Upper lobe of left lung (tissue), 6 donors: ENCODE data around the gene LMLN. TPM values are rescaled to one million over a fixed set of nuclear protein-coding genes. Genes with fewer than 3 reads are reported as not detected.
"Not testable (repeated sequence)": the region's sequence is repeated elsewhere in the genome, so short reads cannot be mapped to it uniquely, and the experiment has no call there.

Experiments used
- ATAC-seq, 2 donors: fragments of 200-7000 bp; cut with Tn5 transposase; one replicate each; pipeline ENCODE4 v1.9.1; 2022; ENCODE audit warnings: mild to moderate bottlenecking in 2 of 2, moderate library complexity in 2 of 2; ENCODE audit not compliant: low FRiP score in 2 of 2
- DNase-seq, 2 donors: peaks; one replicate each; pipeline ENCODE4 v3.0.0-alpha.2; 2019 to 2020
- H3K27ac ChIP-seq, 4 donors: fragments of 200-600 bp; sonication (generic); one replicate each; pipeline ENCODE4 v1.5.1; 2016 to 2019
- H3K27me3 ChIP-seq, 4 donors: fragments of 200-600 bp; sonication (generic); one replicate each; pipeline ENCODE4 v1.5.1; 2017 to 2019
- H3K36me3 ChIP-seq, 4 donors: fragments of 200-600 bp; sonication (generic); one replicate each; pipeline ENCODE4 v1.5.1; 2016 to 2019
- H3K4me1 ChIP-seq, 4 donors: fragments of 200-600 bp; sonication (generic); one replicate each; pipeline ENCODE4 v1.5.1; 2018 to 2019
- H3K4me3 ChIP-seq, 4 donors: fragments of 200-600 bp; sonication (generic); one replicate each; pipeline ENCODE4 v1.5.1; 2017 to 2019; ENCODE audit warnings: mild to moderate bottlenecking in 2 of 4, moderate library complexity in 1 of 4
- H3K9me3 ChIP-seq, 4 donors: fragments of 200-600 bp; sonication (generic); one replicate each; pipeline ENCODE4 v1.5.1; 2018 to 2019
- CTCF ChIP-seq, 6 experiments: fragments of 450-650 bp in 4 of 6; fragments of 200-600 bp in 2 of 6; sonication (generic) in 2 of 6; IDR thresholded peaks; one replicate each; pipeline ENCODE4 v1.5.1; 2016 to 2019; ENCODE audit warnings: antibody characterized with exemption in 6 of 6
- EP300 ChIP-seq, 4 donors: sonication (generic); formaldehyde crosslinking; IDR thresholded peaks; one replicate each; pipeline ENCODE4 v1.5.1; 2017; ENCODE audit warnings: antibody characterized with exemption in 4 of 4, control low read depth in 2 of 4
- POLR2A ChIP-seq, 4 donors: fragments of 450-650 bp; IDR thresholded peaks; one replicate each; pipeline ENCODE4 v1.5.1; 2016 to 2017; ENCODE audit warnings: antibody characterized with exemption in 4 of 4, mild to moderate bottlenecking in 2 of 4
- POLR2AphosphoS5 ChIP-seq, 2 donors: sonication (generic); formaldehyde crosslinking; IDR thresholded peaks; one replicate each; pipeline ENCODE4 v1.5.1; 2017; ENCODE audit warnings: antibody characterized with exemption in 2 of 2
- WGBS, 2 donors: methylation state at CpG; one replicate each; pipeline ENCODE4 v1.1.5; 2017 to 2018; 5-methylcytosine and 5-hydroxymethylcytosine counted together
- total RNA-seq, 6 donors: library from RNA; depleted of rRNA in 4 of 6; stranded (reverse); fragments of >200 nt in 4 of 6; gene quantifications; one replicate each; pipeline versions ENCODE4 v1.1.0 to v1.2.1, GENCODE V29; 2016 to 2021
- donor health status: DM: no; HTN: no; CAD: no; lungs with moderate emphysema.
- donor health status: DM: no; HTN: yes; CAD: no; lungs with severe emphysema.

Gene LMLN
- total RNA-seq, 6 donors from 2014 or later = 4.2 to 11.3 (median 9.0) TPM

GRCh38 chr3:197926418-197926817, 33.6 kb upstream of the LMLN start:
- H3K4me3 ChIP-seq = no peak overlapping the region
- 67 to 74% methylated on average over 6 to 7 of the region's 7 CpGs for WGBS, 2 donors
- ATAC-seq (no peak), DNase-seq (no peak)
- TF ChIP-seq POLR2A (IDR thresholded peaks at IDR 0.05) (no peak), EP300 (IDR thresholded peaks at IDR 0.05) (no peak), CTCF (IDR thresholded peaks at IDR 0.05) (no peak)
- H3K36me3 ChIP-seq = peaks cover 0 to 29% (median 7%) of the 10 kb centered on the region in 4 donors
- H3K4me1 ChIP-seq = no peaks in the 10 kb centered on the region
- no peak overlapping the region for H3K27ac ChIP-seq
- H3K27me3 ChIP-seq = no peaks in the 10 kb centered on the region
- H3K9me3 ChIP-seq = no peaks in the 10 kb centered on the region

GRCh38 chr3:197927578-197927977, 32.4 kb upstream of the LMLN start:
- not testable (repeated sequence) for DNase-seq, H3K27ac ChIP-seq, ATAC-seq, H3K9me3 ChIP-seq, H3K4me3 ChIP-seq, H3K4me1 ChIP-seq, H3K27me3 ChIP-seq
- WGBS, 2 donors = 92 to 97% methylated on average over 3 of the region's 3 CpGs
- peaks cover 0 to 29% (median 7%) of the 10 kb centered on the region in 4 donors for H3K36me3 ChIP-seq

- Histone ChIP-seq H3K27ac (no peak overlapping the region), H3K4me3 (no peak overlapping the region), H3K27me3 (no peaks in the 10 kb centered on the region), H3K4me1 (no peaks in the 10 kb centered on the region), H3K36me3 (peaks cover 0 to 4% (median 0%) of the 10 kb centered on the region in 4 donors), H3K9me3 (no peaks in the 10 kb centered on the region)
- DNase-seq (no peak), ATAC-seq (no peak)
- 77 to 84% methylated on average over 15 of the region's 15 CpGs for WGBS, 2 donors
- no peak for TF ChIP-seq POLR2A (IDR thresholded peaks at IDR 0.05)
These were observed 23.1 kb upstream of the LMLN start for GRCh38 chr3:197936819-197937384.

- 91 to 94% methylated on average over 1 of the region's 1 CpG for WGBS, 2 donors
- DNase-seq (no peak), ATAC-seq (no peak)
- Histone ChIP-seq H3K27ac (no peak overlapping the region), H3K36me3 (peaks cover 0 to 11% (median 0%) of the 10 kb centered on the region in 4 donors), H3K27me3 (no peaks in the 10 kb centered on the region), H3K9me3 (no peaks in the 10 kb centered on the region), H3K4me3 (no peak overlapping the region), H3K4me1 (no peaks in the 10 kb centered on the region)
- TF ChIP-seq POLR2A (IDR thresholded peaks at IDR 0.05) (no peak), POLR2AphosphoS5 (IDR thresholded peaks at IDR 0.05) (no peak), EP300 (IDR thresholded peaks at IDR 0.05) (no peak), CTCF (IDR thresholded peaks at IDR 0.05) (no peak)
These were observed 19.2 kb upstream of the LMLN start for GRCh38 chr3:197940745-197941384.

- H3K27me3 ChIP-seq = no peaks in the 10 kb centered on the region
- peak in 1 of 2 donors; percentile 61 for ATAC-seq
- peaks cover 0 to 7% (median 0%) of the 10 kb centered on the region in 4 donors for H3K36me3 ChIP-seq
- H3K9me3 ChIP-seq = no peaks in the 10 kb centered on the region
- no peaks in the 10 kb centered on the region for H3K4me1 ChIP-seq
- DNase-seq = no peak
- H3K27ac ChIP-seq = no peak overlapping the region
- H3K4me3 ChIP-seq = no peak overlapping the region
- TF ChIP-seq CTCF (IDR thresholded peaks at IDR 0.05) (peak; percentile 15 to 63 (median 55)), POLR2AphosphoS5 (IDR thresholded peaks at IDR 0.05) (no peak), POLR2A (IDR thresholded peaks at IDR 0.05) (no peak)
- WGBS, 2 donors = 45 to 51% methylated on average over 2 of the region's 2 CpGs
These were observed 17.0 kb upstream of the LMLN start for GRCh38 chr3:197942956-197943556.
